GM12878 (cell line): ENCODE data around the gene ADAM15. TPM values are rescaled to one million over a fixed set of nuclear protein-coding genes. Genes with fewer than 3 reads are reported as not detected.
A peak's percentile ranks its signal among the peaks of the same experiment; 100 is the strongest.

Experiments
- ATAC-seq: fragments of 200-7000 bp; cut with Tn5 transposase; 3 replicates; pipeline ENCODE4 v1.9.1; 2020; ENCODE audit warnings: mild to moderate bottlenecking, moderate library complexity
- BruUV-seq: library from RNA; stranded (reverse); fragments of 400-500 nt; replicated peaks from 2 replicates; lab custom pipeline; 2021; lab: Mats Ljungman, UMichigan
- CTCF ChIA-PET: fragments of 300-600 bp; sonication (Branson Sonifier 250); formaldehyde crosslinking; extraction: SDS; loops from one replicate; lab custom pipeline; 2021; ENCODE audit warnings: inconsistent platforms; lab: Yijun Ruan, JAX
- POLR2A ChIA-PET: fragments of 350-600 bp; formaldehyde crosslinking; extraction: SDS; loops from one replicate; lab custom pipeline; 2021; ENCODE audit warnings: inconsistent platforms; lab: Charles Lee
- RAD21 ChIA-PET: fragments of 300-600 bp; sonication (Branson Sonifier 250); formaldehyde crosslinking; loops from one replicate; lab custom pipeline; 2023; ENCODE audit warnings: antibody characterized with exemption; ENCODE audit not compliant: unreplicated experiment; lab: Charles Lee
- SMC1A ChIA-PET: fragments of 300-600 bp; sonication (Branson Sonifier 250); formaldehyde crosslinking; loops from one replicate; lab custom pipeline; 2023; ENCODE audit not compliant: unreplicated experiment, uncharacterized antibody; lab: Charles Lee
- DNase-seq: peaks from one replicate; pipeline ENCODE4 v3.0.0-alpha.2; 2011; ENCODE audit warnings: low read depth, low spot score
- FAIRE-seq: peaks from 3 replicates; lab custom pipeline; 2011; peaks lifted over from hg19 to GRCh38; lab: Jason Lieb, UNC
- H2AFZ ChIP-seq: 2 replicates; pipeline ENCODE4 v1.6.0; 2011; ENCODE audit warnings: low read depth, low read length, control low read depth; ENCODE audit not compliant: control insufficient read depth
- H3K27ac ChIP-seq: 2 replicates; pipeline ENCODE4 v1.5.1; 2011; ENCODE audit warnings: control low read depth; ENCODE audit not compliant: control insufficient read depth, insufficient read depth
- H3K27me3 ChIP-seq, 2 experiments: replicated peaks in 1 of 2; 2 replicates each; pipeline versions ENCODE4 v1.6.0 to v1.6.1; 2011; ENCODE audit warnings: low read length in 1 of 2; ENCODE audit not compliant: control insufficient read depth in 2 of 2, insufficient read depth in 2 of 2
- H3K36me3 ChIP-seq, 2 experiments: 2 replicates each; pipeline ENCODE4 v1.5.1; 2011; ENCODE audit warnings: low read length in 1 of 2; ENCODE audit not compliant: control insufficient read depth in 2 of 2, insufficient read depth in 2 of 2
- H3K4me1 ChIP-seq: 2 replicates; pipeline ENCODE4 v1.6.1; 2011; ENCODE audit warnings: mild to moderate bottlenecking, low read length, moderate library complexity, mixed read lengths; ENCODE audit not compliant: control insufficient read depth, insufficient read depth
- H3K4me2 ChIP-seq: 2 replicates; pipeline ENCODE4 v1.6.0; 2011; ENCODE audit warnings: control low read depth; ENCODE audit not compliant: control insufficient read depth, insufficient read depth
- H3K4me3 ChIP-seq: fragments of 200-600 bp; sonication (generic); 2 replicates; pipeline ENCODE4 v1.5.1; 2016
- H3K79me2 ChIP-seq: 2 replicates; pipeline ENCODE4 v1.6.0; 2011; ENCODE audit warnings: low read length; ENCODE audit not compliant: control insufficient read depth, insufficient read depth
- H3K9ac ChIP-seq: 2 replicates; pipeline ENCODE4 v1.8.0; 2011; ENCODE audit warnings: low read length, control low read depth, mixed read lengths; ENCODE audit not compliant: control insufficient read depth, insufficient read depth
- H3K9me3 ChIP-seq: replicated peaks from 3 replicates; pipeline ENCODE4 v1.5.1; 2011; ENCODE audit warnings: mild to moderate bottlenecking, low read length; ENCODE audit not compliant: control insufficient read depth, insufficient read depth
- H4K20me1 ChIP-seq: 2 replicates; pipeline ENCODE4 v1.6.0; 2011; ENCODE audit not compliant: control insufficient read depth, insufficient read depth
- CBX3 ChIP-seq: fragments of 200-600 bp; sonication (generic); IDR thresholded peaks from 2 replicates; pipeline ENCODE4 v1.6.1; 2016; ENCODE audit warnings: low read depth, borderline replicate concordance
- CHD2 ChIP-seq: IDR thresholded peaks from 2 replicates; pipeline ENCODE4 v1.6.1; 2011; ENCODE audit warnings: low read depth, low read length, improper control_type of control experiment, borderline replicate concordance
- CREB1 ChIP-seq: IDR thresholded peaks from 2 replicates; pipeline ENCODE4 v1.6.1; 2012; ENCODE audit warnings: low read depth, mild to moderate bottlenecking, inconsistent platforms
- CTCF ChIP-seq, 3 experiments: IDR thresholded peaks in 2 of 3; conservative IDR thresholded peaks in 1 of 3; 2 replicates each; pipeline ENCODE4 v1.5.1; 2011; ENCODE audit warnings: low read depth in 3 of 3, low read length in 3 of 3, mild to moderate bottlenecking in 3 of 3, control low read depth in 2 of 3, moderate library complexity in 2 of 3, inconsistent platforms in 1 of 3, mixed read lengths in 1 of 3; ENCODE audit not compliant: control insufficient read depth in 2 of 3, insufficient read depth in 1 of 3; ENCODE audit errors: extremely low read depth in 1 of 3
- EP300 ChIP-seq, 2 experiments: fragments of 150-350 bp in 1 of 2; IDR thresholded peaks; 2 replicates each; pipeline ENCODE4 v1.6.1; 2011 to 2012; ENCODE audit warnings: low read depth in 2 of 2, low read length in 2 of 2, borderline replicate concordance in 1 of 2, improper control_type of control experiment in 1 of 2, inconsistent platforms in 1 of 2; ENCODE audit not compliant: control insufficient read depth in 1 of 2
- HDAC6 ChIP-seq: fragments of 200-600 bp; sonication (generic); IDR thresholded peaks from one replicate; pipeline ENCODE4 v1.8.0; 2017; ENCODE audit warnings: antibody characterized with exemption; ENCODE audit not compliant: unreplicated experiment
- IKZF1 ChIP-seq: fragments of 450-650 bp; conservative IDR thresholded peaks from 2 replicates; pipeline ENCODE4 v1.6.1; 2017; ENCODE audit warnings: antibody characterized with exemption, mild to moderate bottlenecking
- IRF4 ChIP-seq: IDR thresholded peaks from 2 replicates; pipeline ENCODE4 v1.6.1; 2011; ENCODE audit warnings: low read depth, low read length
- IRF5 ChIP-seq: fragments of 450-650 bp; IDR thresholded peaks from 2 replicates; pipeline ENCODE4 v1.6.1; 2017; ENCODE audit warnings: borderline replicate concordance
- KLF5 ChIP-seq: fragments of 450-650 bp; IDR thresholded peaks from 2 replicates; pipeline ENCODE4 v1.6.1; 2014; ENCODE audit warnings: mild to moderate bottlenecking; ENCODE audit not compliant: partially characterized antibody
- MEF2B ChIP-seq: fragments of 450-650 bp; IDR thresholded peaks from 2 replicates; pipeline ENCODE4 v1.6.1; 2018; ENCODE audit warnings: mild to moderate bottlenecking, moderate library complexity; ENCODE audit not compliant: partially characterized antibody, poor library complexity, severe bottlenecking
- MXI1 ChIP-seq: fragments of 150-350 bp; IDR thresholded peaks from 2 replicates; pipeline ENCODE4 v1.6.1; 2011; ENCODE audit warnings: low read depth, mild to moderate bottlenecking, inconsistent platforms, low read length, improper control_type of control experiment
- NRF1 ChIP-seq: conservative IDR thresholded peaks from 2 replicates; pipeline ENCODE4 v1.6.1; 2011; ENCODE audit warnings: mild to moderate bottlenecking, low read depth, low read length, improper control_type of control experiment
- RAD21 ChIP-seq: IDR thresholded peaks from 2 replicates; pipeline ENCODE4 v1.6.1; 2011; ENCODE audit warnings: mild to moderate bottlenecking, low read depth, low read length, moderate library complexity; ENCODE audit not compliant: insufficient read depth
- RB1 ChIP-seq: fragments of 450-650 bp; formaldehyde crosslinking; IDR thresholded peaks from 2 replicates; pipeline ENCODE4 v1.6.1; 2017; ENCODE audit warnings: mild to moderate bottlenecking, borderline replicate concordance
- TAF1 ChIP-seq: IDR thresholded peaks from 2 replicates; pipeline ENCODE4 v1.6.1; 2011; ENCODE audit warnings: mild to moderate bottlenecking, low read depth, low read length, borderline replicate concordance
- YBX1 ChIP-seq: fragments of 450-650 bp; IDR thresholded peaks from 2 replicates; pipeline ENCODE4 v1.6.1; 2016; ENCODE audit warnings: antibody characterized with exemption
- ZNF24 ChIP-seq: fragments of 450-650 bp; IDR thresholded peaks from 2 replicates; pipeline ENCODE4 v1.6.1; 2017; ENCODE audit warnings: antibody characterized with exemption, mild to moderate bottlenecking
- WGBS: methylation state at CpG from one replicate; pipeline ENCODE4 v1.1.6; 2016; ENCODE audit warnings: low lambda C conversion rate; ENCODE audit not compliant: insufficient replicate concordance, insufficient coverage; ENCODE audit errors: missing lambda C conversion rate; 5-methylcytosine and 5-hydroxymethylcytosine counted together
- in situ Hi-C: fragments of 300-500 bp; cut with MboI; formaldehyde crosslinking; loops from 9 replicates; pipeline ENCODE4 v1.14.3; 2018; ENCODE audit warnings: mixed read lengths
- intact Hi-C: fragments of 100-400 bp; cut with micrococcal nuclease; formaldehyde crosslinking; loops from one replicate; pipeline ENCODE4 v1.14.2; 2022; ENCODE audit not compliant: unreplicated experiment
- polyA plus RNA-seq, 11 experiments: library from polyadenylated mRNA; depleted of rRNA in 4 of 11; unstranded in 6 of 11; stranded (reverse) in 5 of 11; fragments of >200 nt; fragmentation: Nextera tagmentation in 4 of 11; fragmentation: Illumina TruSeq in 1 of 11; extraction: Ambion mirVana in 4 of 11; extraction: Trizol in 1 of 11; gene quantifications; 1 replicate in 1 of 11; 2 replicates in 10 of 11; pipeline versions ENCODE4 v1.2.1 to v1.2.3, GENCODE V29; 2011 to 2016; ENCODE audit warnings: inconsistent platforms in 2 of 11, missing spikeins in 2 of 11, low read depth in 1 of 11
- total RNA-seq, 4 experiments: library from RNA; depleted of rRNA in 3 of 4; stranded (reverse); fragments of >200 nt in 3 of 4; fragmentation: Illumina TruSeq in 1 of 4; extraction: Trizol in 1 of 4; gene quantifications; 2 replicates each; pipeline versions ENCODE4 v1.2.1 to v1.2.3, GENCODE V29; 2013 to 2021

ADAM15 gene
- total and polyA plus RNA-seq, 10 of the 15 experiments (the other 5 are each of a cell fraction or from before 2014, with no cell fraction given), result 0.29 to 38.8 (median 14.7) TPM

- Histone ChIP-seq H3K4me3 (no peak overlapping the region), H3K36me3 (no peaks in the 10 kb centered on the region), H4K20me1 (no peaks in the 10 kb centered on the region), H3K9ac (no peak overlapping the region), H3K79me2 (no peaks in the 10 kb centered on the region), H2AFZ (peak overlapping the region; percentile 64; the same call in 1 of the 2 replicates), H3K27me3 (peaks cover 0 to 2% of the 10 kb centered on the region in 2 experiments; a peak in 1 of 4 replicates), H3K9me3 (no peaks in the 10 kb centered on the region), H3K27ac (no peak overlapping the region), H3K4me2 (no peak overlapping the region), H3K4me1 (peaks cover 4% of the 10 kb centered on the region)
- FAIRE-seq (no peak), DNase-seq (no peak), ATAC-seq (peak; percentile 88)
- WGBS, result 15% methylated on average over 29 of the region's 29 CpGs
- CTCF ChIA-PET, result interaction anchor here (0.6 to 6.8 kb wide), 40 partner anchors 9 to 483 kb away, joined by 3 to 284 read pairs (median 5); partner anchors contain the start of genes KCNN3, KRTCAP2 and TRIM46
- BruUV-seq, result no TSS peak
- SMC1A ChIA-PET, result interaction anchor here (0.9 to 2.7 kb wide), 14 partner anchors 16 to 186 kb away, joined by 3 to 36 read pairs (median 4); partner anchors contain the start of gene KRTCAP2
- RAD21 ChIA-PET, result interaction anchor here (0.6 to 5.1 kb wide), 10 partner anchors 28 to 478 kb away, joined by 3 to 71 read pairs (median 4); partner anchors contain the start of genes EFNA4, KRTCAP2 and SLC50A1
- POLR2A ChIA-PET, result interaction anchor here (0.7 to 1.5 kb wide), 5 partner anchors 35 to 152 kb away, joined by 3 to 5 read pairs (median 3); partner anchors contain the start of gene KRTCAP2
- intact Hi-C loops (loop anchor here (1.0 kb wide), 1 partner anchor 77 kb away; no protein-coding TSS in a partner anchor), in situ Hi-C loops (loop anchor here (5.0 kb wide), 1 partner anchor 76 kb away; no protein-coding TSS in a partner anchor)
- TF ChIP-seq NRF1, result no peak
- TF ChIP-seq EP300 (IDR thresholded peaks at IDR 0.05; ENCODE audit: borderline replicate concordance in 1 of 2, control insufficient read depth in 1 of 2, low read depth in 2 of 2, low read length in 2 of 2), result no peak
- no peak for TF ChIP-seq KLF5
- peak; percentile 79 for TF ChIP-seq RAD21
- TF ChIP-seq TAF1, result no peak
- no peak for TF ChIP-seq IRF4
- TF ChIP-seq CREB1, result no peak
- TF ChIP-seq RB1, result no peak
- TF ChIP-seq CBX3, result no peak
- TF ChIP-seq YBX1, result no peak
- no peak for TF ChIP-seq MEF2B
- TF ChIP-seq CHD2, result no peak
- no peak for TF ChIP-seq IRF5
- no peak for TF ChIP-seq HDAC6
- 0 out of 2 replicates have a peak, but pooled peaks have one; percentile 25 for TF ChIP-seq IKZF1
- peak; percentile 85 to 98 (median 97) for TF ChIP-seq CTCF (IDR thresholded peaks at IDR 0.05 in 2 of 3, conservative IDR thresholded peaks at IDR 0.05 in 1 of 3; ENCODE audit: control insufficient read depth in 2 of 3, extremely low read depth in 1 of 3, insufficient read depth in 1 of 3, low read depth in 3 of 3, low read length in 3 of 3)
- no peak for TF ChIP-seq ZNF24
- TF ChIP-seq MXI1, result no peak; the same call in 1 of the 2 replicates
These were observed 40.2 kb downstream of the ADAM15 start for GRCh38 chr1:155091071-155092051.
